GM12875 (cell line): ENCODE data around the gene ACAD11.
"Not testable (repeated sequence)": the region's sequence is repeated elsewhere in the genome, so short reads cannot be mapped to it uniquely, and the experiment has no call there.

Experiments
- H3K4me3 ChIP-seq: one replicate; pipeline ENCODE4 v1.5.1; 2011; ENCODE audit warnings: low read depth, low read length, control low read depth
- CTCF ChIP-seq: IDR thresholded peaks from 2 replicates; pipeline ENCODE4 v1.5.1; 2011; ENCODE audit warnings: low read depth, mild to moderate bottlenecking, control low read depth, inconsistent platforms, low read length, moderate library complexity, borderline replicate concordance; ENCODE audit not compliant: insufficient read depth

Gene ACAD11

GRCh38 chr3:132569580-132569979, 90.0 kb downstream of the ACAD11 start:
- H3K4me3 ChIP-seq = no peak overlapping the region
- TF ChIP-seq CTCF = no peak

GRCh38 chr3:132569153-132569552, 90.5 kb downstream of the ACAD11 start:
- TF ChIP-seq CTCF = no peak
- no peak overlapping the region for H3K4me3 ChIP-seq

GRCh38 chr3:132568422-132568821, 91.2 kb downstream of the ACAD11 start:
- TF ChIP-seq CTCF = no peak
- H3K4me3 ChIP-seq = no peak overlapping the region

- no peak for TF ChIP-seq CTCF
- no peak overlapping the region for H3K4me3 ChIP-seq
Measured at GRCh38 chr3:132564070-132564465, 95.5 kb downstream of the ACAD11 start.

- TF ChIP-seq CTCF = no peak
Measured at GRCh38 chr3:132563420-132564069, 96.1 kb downstream of the ACAD11 start.

GRCh38 chr3:132561003-132561402, 98.6 kb downstream of the ACAD11 start:
- H3K4me3 ChIP-seq = no peak overlapping the region
- TF ChIP-seq CTCF = no peak

More at GRCh38 chr3:132563420-132564069, 96.1 kb downstream of the ACAD11 start:
- no peak overlapping the region for H3K4me3 ChIP-seq

- no peak overlapping the region for H3K4me3 ChIP-seq
- no peak for TF ChIP-seq CTCF
Measured at GRCh38 chr3:132556508-132557159, 103.0 kb downstream of the ACAD11 start.

GRCh38 chr3:132556036-132556386, 103.6 kb downstream of the ACAD11 start:
- not testable (repeated sequence) for H3K4me3 ChIP-seq
